Panc1 (cell line): ENCODE results near the gene MS4A7. TPM values are rescaled to one million over a fixed set of nuclear protein-coding genes. Genes with fewer than 3 reads are reported as not detected.

Source experiments
- ATAC-seq: fragments of 200-7000 bp; cut with Tn5 transposase; 2 replicates; pipeline ENCODE4 v1.9.1; 2020; ENCODE audit warnings: mild to moderate bottlenecking, moderate library complexity
- BruUV-seq: library from RNA; stranded (reverse); fragments of 400-500 nt; replicated peaks from 2 replicates; lab custom pipeline; 2021; lab: Mats Ljungman, UMichigan
- CTCF ChIA-PET: fragments of 300-600 bp; sonication (Branson Sonifier 250); formaldehyde crosslinking; loops from one replicate; lab custom pipeline; 2022; ENCODE audit warnings: antibody characterized with exemption; lab: Charles Lee
- POLR2A ChIA-PET: fragments of 300-600 bp; sonication (Branson Sonifier 250); formaldehyde crosslinking; loops from one replicate; lab custom pipeline; 2022; ENCODE audit warnings: antibody characterized with exemption; lab: Charles Lee
- DNase-seq: peaks from one replicate; pipeline ENCODE4 v3.0.0-alpha.2; 2010; ENCODE audit warnings: low read depth, low spot score
- H3K27ac ChIP-seq: 2 replicates; pipeline ENCODE4 v1.5.1; 2011; ENCODE audit warnings: mild to moderate bottlenecking, low read length, inconsistent platforms
- H3K27me3 ChIP-seq: fragments of 200-500 bp; sonication (Bioruptor generic); 2 replicates; pipeline ENCODE4 v1.6.0; 2014; ENCODE audit warnings: low read length, inconsistent platforms; ENCODE audit not compliant: control insufficient read depth, insufficient read depth
- H3K36me3 ChIP-seq: fragments of 200-500 bp; sonication (Bioruptor generic); 2 replicates; pipeline ENCODE4 v1.5.1; 2014; ENCODE audit warnings: inconsistent platforms, mild to moderate bottlenecking, low read length, moderate library complexity; ENCODE audit not compliant: control insufficient read depth, insufficient read depth
- H3K4me1 ChIP-seq: 2 replicates; pipeline ENCODE4 v1.5.1; 2011; ENCODE audit warnings: inconsistent platforms, mild to moderate bottlenecking, low read length, moderate library complexity; ENCODE audit not compliant: control insufficient read depth, insufficient read depth
- H3K4me3 ChIP-seq, 2 experiments: 2 replicates each; pipeline ENCODE4 v1.5.1; 2011 to 2012; ENCODE audit warnings: low read depth in 2 of 2, low read length in 2 of 2, mild to moderate bottlenecking in 2 of 2, inconsistent platforms in 1 of 2, moderate library complexity in 1 of 2
- H3K9me3 ChIP-seq: fragments of 200-500 bp; sonication (Bioruptor generic); 2 replicates; pipeline ENCODE4 v1.5.1; 2014; ENCODE audit warnings: low read depth, mild to moderate bottlenecking, inconsistent platforms, low read length, moderate library complexity; ENCODE audit not compliant: control insufficient read depth, insufficient read depth
- POLR2AphosphoS5 ChIP-seq: IDR thresholded peaks from 2 replicates; pipeline ENCODE4 v1.6.1; 2012; ENCODE audit warnings: mild to moderate bottlenecking, low read depth, low read length, moderate library complexity
- SIN3A ChIP-seq: IDR thresholded peaks from 2 replicates; pipeline ENCODE4 v1.6.1; 2012; ENCODE audit warnings: low read depth, mild to moderate bottlenecking, low read length, moderate library complexity, borderline replicate concordance; ENCODE audit not compliant: insufficient read depth
- TCF7L2 ChIP-seq: IDR thresholded peaks from 2 replicates; pipeline ENCODE4 v1.6.1; 2011; ENCODE audit warnings: mild to moderate bottlenecking, low read depth, low read length, inconsistent platforms
- in situ Hi-C: cut with HindIII; loops from 2 replicates; pipeline ENCODE4 v1.10.0; 2016; ENCODE audit warnings: low sequenced_read_pairs, low pct_unique_long_range_greater_than_20kb
- intact Hi-C: fragments of 100-400 bp; cut with micrococcal nuclease; formaldehyde crosslinking; loops from one replicate; pipeline ENCODE4 v1.10.0; 2022; ENCODE audit not compliant: unreplicated experiment
- total RNA-seq: library from RNA; stranded (reverse); gene quantifications from one replicate; pipeline ENCODE4 v1.2.1, GENCODE V29; 2021; ENCODE audit not compliant: unreplicated experiment
- TF ChIP-seq, protein P1 (sequence below), 2 experiments: IDR thresholded peaks; 2 replicates each; pipeline ENCODE4 v1.6.1; 2011 to 2012; ENCODE audit warnings: low read depth in 2 of 2, control low read depth in 1 of 2, low read length in 1 of 2, mild to moderate bottlenecking in 1 of 2, moderate library complexity in 1 of 2; ENCODE audit not compliant: insufficient read depth in 1 of 2
- TF ChIP-seq, protein P2 (sequence below): fragments of 450-650 bp; IDR thresholded peaks from 2 replicates; pipeline ENCODE4 v1.5.1; 2017; ENCODE audit warnings: mild to moderate bottlenecking

The MS4A7 gene
- total RNA-seq, 1 experiment from 2014 or later: 0.23 TPM

DNA sequence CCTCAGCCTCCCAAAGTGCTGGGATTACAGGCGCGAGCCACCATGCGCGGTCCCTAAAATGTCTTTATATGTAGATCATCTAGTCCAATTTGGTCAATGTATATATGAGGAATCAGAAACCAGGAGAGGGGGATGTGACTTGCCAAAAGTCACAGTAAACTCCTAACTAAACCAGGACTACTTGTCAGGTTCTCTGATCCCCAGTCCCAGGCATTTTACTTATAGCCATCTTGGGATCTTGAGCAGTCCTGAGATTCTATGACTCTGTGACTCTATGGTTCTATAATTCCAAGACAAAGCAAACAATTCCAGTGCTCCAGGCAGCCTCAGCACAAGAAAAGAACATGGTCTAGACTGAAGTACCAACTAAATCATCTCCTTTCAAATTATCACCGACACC, 50.9 kb downstream of the MS4A7 start, which contains the start of gene MS4A5:
MS4A5 (plus strand) TSS at position 301 of the 400 bp plus-strand sequence. CDS start 103 bp downstream, outside the sequence.
- no peak for ATAC-seq
- ChIA-PET POLR2A (no interaction called here), CTCF (no interaction called here)
- TF ChIP-seq TCF7L2 (no peak), SIN3A (no peak), POLR2AphosphoS5 (no peak)
- TF ChIP-seq, protein P1, sequence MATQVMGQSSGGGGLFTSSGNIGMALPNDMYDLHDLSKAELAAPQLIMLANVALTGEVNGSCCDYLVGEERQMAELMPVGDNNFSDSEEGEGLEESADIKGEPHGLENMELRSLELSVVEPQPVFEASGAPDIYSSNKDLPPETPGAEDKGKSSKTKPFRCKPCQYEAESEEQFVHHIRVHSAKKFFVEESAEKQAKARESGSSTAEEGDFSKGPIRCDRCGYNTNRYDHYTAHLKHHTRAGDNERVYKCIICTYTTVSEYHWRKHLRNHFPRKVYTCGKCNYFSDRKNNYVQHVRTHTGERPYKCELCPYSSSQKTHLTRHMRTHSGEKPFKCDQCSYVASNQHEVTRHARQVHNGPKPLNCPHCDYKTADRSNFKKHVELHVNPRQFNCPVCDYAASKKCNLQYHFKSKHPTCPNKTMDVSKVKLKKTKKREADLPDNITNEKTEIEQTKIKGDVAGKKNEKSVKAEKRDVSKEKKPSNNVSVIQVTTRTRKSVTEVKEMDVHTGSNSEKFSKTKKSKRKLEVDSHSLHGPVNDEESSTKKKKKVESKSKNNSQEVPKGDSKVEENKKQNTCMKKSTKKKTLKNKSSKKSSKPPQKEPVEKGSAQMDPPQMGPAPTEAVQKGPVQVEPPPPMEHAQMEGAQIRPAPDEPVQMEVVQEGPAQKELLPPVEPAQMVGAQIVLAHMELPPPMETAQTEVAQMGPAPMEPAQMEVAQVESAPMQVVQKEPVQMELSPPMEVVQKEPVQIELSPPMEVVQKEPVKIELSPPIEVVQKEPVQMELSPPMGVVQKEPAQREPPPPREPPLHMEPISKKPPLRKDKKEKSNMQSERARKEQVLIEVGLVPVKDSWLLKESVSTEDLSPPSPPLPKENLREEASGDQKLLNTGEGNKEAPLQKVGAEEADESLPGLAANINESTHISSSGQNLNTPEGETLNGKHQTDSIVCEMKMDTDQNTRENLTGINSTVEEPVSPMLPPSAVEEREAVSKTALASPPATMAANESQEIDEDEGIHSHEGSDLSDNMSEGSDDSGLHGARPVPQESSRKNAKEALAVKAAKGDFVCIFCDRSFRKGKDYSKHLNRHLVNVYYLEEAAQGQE (IDR thresholded peaks at IDR 0.05; ENCODE audit: insufficient read depth in 1 of 2, low read depth in 2 of 2, low read length in 1 of 2): no peak
- TF ChIP-seq, protein P2, sequence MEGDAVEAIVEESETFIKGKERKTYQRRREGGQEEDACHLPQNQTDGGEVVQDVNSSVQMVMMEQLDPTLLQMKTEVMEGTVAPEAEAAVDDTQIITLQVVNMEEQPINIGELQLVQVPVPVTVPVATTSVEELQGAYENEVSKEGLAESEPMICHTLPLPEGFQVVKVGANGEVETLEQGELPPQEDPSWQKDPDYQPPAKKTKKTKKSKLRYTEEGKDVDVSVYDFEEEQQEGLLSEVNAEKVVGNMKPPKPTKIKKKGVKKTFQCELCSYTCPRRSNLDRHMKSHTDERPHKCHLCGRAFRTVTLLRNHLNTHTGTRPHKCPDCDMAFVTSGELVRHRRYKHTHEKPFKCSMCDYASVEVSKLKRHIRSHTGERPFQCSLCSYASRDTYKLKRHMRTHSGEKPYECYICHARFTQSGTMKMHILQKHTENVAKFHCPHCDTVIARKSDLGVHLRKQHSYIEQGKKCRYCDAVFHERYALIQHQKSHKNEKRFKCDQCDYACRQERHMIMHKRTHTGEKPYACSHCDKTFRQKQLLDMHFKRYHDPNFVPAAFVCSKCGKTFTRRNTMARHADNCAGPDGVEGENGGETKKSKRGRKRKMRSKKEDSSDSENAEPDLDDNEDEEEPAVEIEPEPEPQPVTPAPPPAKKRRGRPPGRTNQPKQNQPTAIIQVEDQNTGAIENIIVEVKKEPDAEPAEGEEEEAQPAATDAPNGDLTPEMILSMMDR: no peak
- H3K27me3 ChIP-seq: no peaks in the 10 kb centered on the region
- H3K4me3 ChIP-seq: no peak within 1 kb of the TSS
- no peaks in the 10 kb centered on the region for H3K36me3 ChIP-seq
- H3K27ac ChIP-seq: no peak within 1 kb of the TSS
- intact Hi-C loops: no loop called here
- in situ Hi-C loops: no loop called here
- H3K9me3 ChIP-seq: no peaks in the 10 kb centered on the region
- DNase-seq: no peak
- H3K4me1 ChIP-seq: no peaks in the 10 kb centered on the region
- no TSS peak for BruUV-seq

DNA sequence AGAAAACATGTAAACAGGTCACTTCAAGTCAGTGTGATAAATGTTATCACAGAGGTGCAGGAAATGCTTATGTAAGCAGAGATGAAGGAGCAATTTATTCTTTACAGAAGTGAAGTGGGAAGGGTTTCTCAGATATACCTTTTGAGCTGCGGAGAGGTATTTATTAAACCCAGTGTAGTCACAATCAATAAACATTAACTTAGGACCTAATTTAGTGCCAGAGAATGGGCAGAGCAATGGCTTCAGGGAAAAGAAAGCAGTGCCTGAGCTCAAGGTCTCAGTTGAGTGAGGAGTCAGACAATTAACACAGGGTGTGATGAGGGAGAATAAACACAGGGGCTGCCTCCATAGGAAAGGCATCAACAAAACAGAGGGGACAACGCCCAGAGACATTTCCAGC, 52.9 kb downstream of the MS4A7 start:
- Histone ChIP-seq H3K27me3 (no peaks in the 10 kb centered on the region), H3K27ac (no peak overlapping the region), H3K4me3 (no peak overlapping the region), H3K4me1 (no peaks in the 10 kb centered on the region), H3K36me3 (no peaks in the 10 kb centered on the region), H3K9me3 (no peaks in the 10 kb centered on the region)
- BruUV-seq: no TSS peak
- ChIA-PET POLR2A (no interaction called here), CTCF (no interaction called here)
- TF ChIP-seq TCF7L2: no peak
- TF ChIP-seq, protein P2: no peak
- TF ChIP-seq POLR2AphosphoS5: no peak
- TF ChIP-seq SIN3A: no peak
- TF ChIP-seq, protein P1 (IDR thresholded peaks at IDR 0.05; ENCODE audit: insufficient read depth in 1 of 2, low read depth in 2 of 2, low read length in 1 of 2): no peak
- ATAC-seq (no peak), DNase-seq (no peak)
- in situ Hi-C loops (no loop called here), intact Hi-C loops (no loop called here)
